ENCODE results near the gene CRYBG1.
A peak's percentile ranks its signal among the peaks of the same experiment; 100 is the strongest.
"Not testable (repeated sequence)": the region's sequence is repeated elsewhere in the genome, so short reads cannot be mapped to it uniquely, and the experiment has no call there.

Gene CRYBG1

DNA sequence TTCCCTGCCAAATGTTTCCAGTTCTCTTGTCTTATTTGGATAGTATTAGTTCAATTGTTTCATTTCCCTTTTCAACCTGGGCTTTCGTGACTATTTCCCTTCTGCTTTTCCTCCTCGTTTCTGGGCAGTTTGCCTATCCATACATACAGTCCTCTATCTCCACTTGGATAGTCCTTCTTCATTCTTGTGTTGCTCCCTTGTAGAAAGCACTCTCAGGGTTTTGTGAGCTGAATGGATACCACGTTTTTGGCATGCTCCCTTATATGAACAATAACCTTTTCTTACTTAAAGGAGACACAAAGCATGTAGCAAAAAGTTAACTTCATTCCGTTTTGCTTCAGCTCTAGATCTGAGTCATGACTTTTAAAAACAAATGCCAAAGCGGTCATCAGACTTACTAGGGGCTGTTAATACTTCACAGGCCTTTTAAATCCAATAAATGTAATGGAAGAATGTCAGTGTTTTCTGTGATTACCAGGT lies 16.6 kb downstream of the CRYBG1 start:
- DNase-seq, result peak in 1 of 2 experiments; percentile 15

DNA sequence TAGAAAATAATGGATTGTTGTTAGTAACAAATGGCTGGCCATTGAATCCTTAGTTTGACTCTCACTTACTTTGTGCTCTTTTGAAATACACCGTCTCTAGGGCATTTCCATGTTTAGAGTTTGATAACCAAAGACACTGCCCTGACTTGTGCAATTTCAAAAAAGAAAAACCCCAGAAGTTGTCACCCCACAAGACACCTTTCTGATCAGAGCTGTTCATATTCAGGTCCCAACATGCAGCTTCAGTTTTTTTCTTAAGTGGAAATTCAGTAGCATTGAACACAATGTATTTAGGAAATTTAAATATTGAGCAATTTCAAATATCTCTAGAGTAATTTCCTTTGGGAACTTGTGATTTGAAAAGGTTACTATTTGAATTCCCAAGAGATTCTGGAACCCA lies 19.4 kb downstream of the CRYBG1 start:
- no peak for DNase-seq

- DNase-seq, result no peak
These were observed 19.9 kb downstream of the CRYBG1 start for GRCh38 chr6:106380407-106380806.

- no peak for DNase-seq
These were observed 20.7 kb downstream of the CRYBG1 start for GRCh38 chr6:106381223-106381622.

DNA sequence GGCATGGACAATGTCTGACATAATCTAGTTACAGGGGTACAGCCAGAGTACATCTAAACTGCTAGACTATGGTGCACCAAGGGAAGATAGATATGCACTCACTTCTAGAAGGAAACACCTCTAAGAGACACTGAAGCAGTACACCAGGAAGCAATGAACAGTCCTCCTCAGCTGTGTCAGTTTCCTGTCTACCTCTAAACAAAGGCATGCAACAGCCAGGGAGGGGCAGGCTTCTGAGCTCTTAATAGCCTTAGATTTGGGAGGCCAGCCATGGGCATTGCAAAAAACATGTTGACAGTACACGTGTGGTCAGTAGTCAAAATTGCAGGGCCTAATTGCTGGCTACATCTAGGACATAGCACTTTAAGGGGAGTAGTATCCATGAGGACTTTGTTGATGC lies 21.4 kb downstream of the CRYBG1 start:
- no peak for DNase-seq

DNA sequence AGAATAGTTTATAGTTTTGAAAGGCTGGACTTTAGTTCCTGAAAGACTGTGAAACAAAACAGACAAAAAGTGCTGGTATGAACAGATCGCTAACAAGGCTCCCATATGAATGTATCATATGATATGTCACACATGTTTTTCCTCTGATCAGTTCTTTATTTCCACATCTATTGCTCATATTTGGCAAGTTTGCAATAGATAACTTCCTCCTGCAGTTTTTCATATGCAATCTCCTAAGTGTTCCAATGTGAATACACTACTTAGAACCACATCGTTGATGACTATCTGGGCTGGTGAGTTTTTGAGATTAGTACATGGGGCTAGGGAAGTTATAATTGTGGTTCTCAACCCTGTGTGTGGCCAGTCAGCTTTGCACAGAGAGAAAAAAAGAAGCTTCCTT lies 23.1 kb downstream of the CRYBG1 start:
- DNase-seq, result no peak

DNA sequence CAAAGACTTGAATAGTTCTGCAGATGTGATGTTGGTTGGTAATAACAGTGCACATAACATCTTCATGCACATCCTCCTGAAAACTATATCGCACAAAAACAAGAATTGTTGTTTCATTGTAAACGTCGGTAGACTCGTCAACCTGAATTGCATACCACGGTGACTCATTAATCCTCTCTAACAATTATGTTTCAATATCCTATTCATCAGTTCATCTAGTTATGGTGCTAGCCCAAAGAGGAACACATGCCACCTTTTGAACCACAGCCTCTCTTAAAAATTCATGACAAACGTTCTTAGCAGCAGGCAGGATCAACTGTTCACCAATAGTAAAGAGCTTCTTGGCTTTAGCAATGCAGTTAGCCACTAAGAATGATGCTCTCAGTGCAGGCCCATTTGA lies 25.0 kb downstream of the CRYBG1 start:
- DNase-seq, result no peak

GRCh38 chr6:106387875-106388274 lies 27.4 kb downstream of the CRYBG1 start:
- no peak for DNase-seq

- no peak for DNase-seq
These were observed 29.6 kb downstream of the CRYBG1 start for GRCh38 chr6:106390088-106390487.

DNA sequence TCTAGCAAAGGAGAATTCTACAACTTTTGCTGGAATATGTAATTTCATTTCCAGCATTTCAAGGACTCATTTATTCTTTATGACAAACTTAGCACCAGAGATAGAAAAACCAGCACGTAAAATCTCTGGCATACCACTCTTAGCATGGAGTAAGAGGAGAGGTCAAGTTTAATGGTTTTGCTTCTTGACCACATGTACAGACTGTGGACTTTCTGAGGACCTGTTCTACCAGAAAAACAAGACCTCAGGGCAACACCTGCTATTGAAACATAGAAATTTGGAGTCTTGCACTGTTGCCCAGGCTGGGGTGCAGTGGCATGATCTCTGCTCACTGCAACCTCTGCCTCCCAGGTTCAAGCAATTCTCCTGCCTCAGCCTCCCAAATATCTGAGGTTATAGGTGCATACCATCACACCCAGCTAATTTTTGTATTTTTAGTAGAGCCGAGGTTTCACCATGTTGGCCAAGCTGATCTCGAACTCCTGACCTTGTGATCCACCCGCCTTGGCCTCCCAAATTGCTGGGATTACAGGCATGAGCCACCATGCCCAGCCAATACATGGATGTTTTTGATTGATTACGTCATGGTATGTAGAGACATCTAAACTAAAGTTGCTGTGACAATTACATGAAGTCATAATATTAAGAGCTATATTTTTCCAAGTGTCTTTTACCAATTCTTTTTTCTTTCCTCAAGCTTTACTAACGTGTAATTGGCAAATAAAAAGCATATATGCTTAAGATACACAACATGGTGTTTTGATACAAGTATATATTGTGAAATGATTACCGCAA lies 36.1 kb downstream of the CRYBG1 start:
- no peak for DNase-seq

- no peak for DNase-seq
These were observed 36.9 kb downstream of the CRYBG1 start for GRCh38 chr6:106397431-106397830.

- no peak for DNase-seq
These were observed 38.1 kb downstream of the CRYBG1 start for GRCh38 chr6:106398621-106399020.

DNA sequence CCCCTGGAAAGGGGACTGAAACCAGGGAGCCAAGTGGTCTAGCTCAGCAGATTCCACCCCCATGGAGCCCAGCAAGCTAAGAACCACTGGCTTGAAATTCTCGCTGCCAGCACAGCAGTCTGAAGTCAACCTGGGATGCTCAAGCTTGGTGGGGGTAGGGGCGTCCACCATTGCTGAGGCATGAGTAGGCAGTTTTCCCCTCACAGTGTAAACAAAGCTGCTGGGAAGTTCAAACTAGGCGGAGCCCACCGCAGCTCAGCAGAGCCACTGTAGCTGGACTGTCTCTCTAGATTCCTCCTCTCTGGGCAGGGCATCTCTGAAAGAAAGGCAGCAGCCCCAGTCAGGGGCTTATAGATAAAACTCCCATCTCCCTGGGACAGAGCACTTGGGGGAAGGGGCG lies 44.5 kb downstream of the CRYBG1 start:
- not testable (repeated sequence) for DNase-seq

GRCh38 chr6:106411056-106411455 lies 50.5 kb downstream of the CRYBG1 start:
- no peak for DNase-seq

DNA sequence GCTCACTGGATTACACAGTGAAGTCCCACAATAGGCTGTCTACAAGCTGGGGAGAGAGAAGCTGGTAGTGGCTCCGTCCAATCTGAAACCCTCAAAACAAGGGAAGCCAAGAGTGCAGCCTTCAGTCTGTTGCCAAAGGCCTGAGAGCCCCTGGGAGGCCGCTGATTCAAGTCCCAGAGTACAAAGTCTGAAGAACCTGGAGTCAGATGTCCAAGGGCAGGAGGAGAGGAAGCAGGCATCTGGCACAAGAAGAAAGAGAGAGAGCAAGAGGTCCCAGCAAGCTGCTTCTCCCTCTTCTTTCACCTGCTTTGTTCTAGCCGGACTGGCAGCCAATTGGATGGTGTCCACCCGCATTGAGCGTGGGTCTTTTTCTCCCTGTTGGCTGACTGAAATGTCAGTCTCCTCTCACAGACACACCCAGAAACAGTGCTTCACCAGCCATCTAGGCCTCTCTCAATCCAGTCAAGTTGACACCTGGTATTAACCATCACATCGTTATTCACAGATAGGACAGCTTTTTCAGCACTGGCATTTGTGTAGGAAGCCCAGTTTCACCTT lies 51.2 kb downstream of the CRYBG1 start:
- DNase-seq, result no peak

DNA sequence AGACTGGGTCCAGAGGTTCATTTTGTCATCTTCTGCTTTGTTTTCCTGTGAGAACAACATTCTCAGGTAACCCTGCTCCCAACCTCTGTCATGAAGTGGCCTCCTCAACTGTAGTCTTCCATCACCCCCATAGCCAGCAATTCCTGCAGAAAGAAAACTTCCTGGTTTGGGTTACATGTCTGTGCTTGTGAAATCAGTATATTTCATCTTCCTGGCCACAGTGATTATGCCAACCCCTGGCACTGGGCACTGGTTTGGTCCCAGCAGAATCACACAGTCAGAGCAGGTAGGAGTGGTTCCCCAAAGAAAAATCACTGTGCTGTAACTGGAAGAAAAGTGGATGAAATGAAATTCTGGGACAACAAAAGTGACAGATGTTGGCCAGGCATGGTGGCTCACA lies 52.5 kb downstream of the CRYBG1 start:
- no peak for DNase-seq

DNA sequence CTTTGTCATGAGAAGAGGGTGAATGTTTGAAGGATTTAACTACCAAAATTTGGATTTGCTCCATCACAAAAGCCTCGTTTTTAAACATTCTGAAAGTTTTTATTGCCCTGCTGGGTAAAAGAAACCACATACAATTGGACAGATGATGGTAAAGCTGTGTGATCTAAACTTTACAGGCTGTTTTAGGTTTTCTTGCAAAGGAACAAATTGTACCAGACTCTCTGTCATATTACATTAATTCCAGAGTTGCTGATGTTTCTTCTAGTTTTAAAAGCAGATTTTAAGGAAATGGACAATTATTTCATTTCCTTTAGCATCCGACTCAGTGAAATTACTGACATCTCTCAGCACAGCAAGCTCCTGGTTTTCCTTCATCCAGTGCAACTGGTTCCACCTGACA lies 53.2 kb downstream of the CRYBG1 start:
- DNase-seq, result no peak

DNA sequence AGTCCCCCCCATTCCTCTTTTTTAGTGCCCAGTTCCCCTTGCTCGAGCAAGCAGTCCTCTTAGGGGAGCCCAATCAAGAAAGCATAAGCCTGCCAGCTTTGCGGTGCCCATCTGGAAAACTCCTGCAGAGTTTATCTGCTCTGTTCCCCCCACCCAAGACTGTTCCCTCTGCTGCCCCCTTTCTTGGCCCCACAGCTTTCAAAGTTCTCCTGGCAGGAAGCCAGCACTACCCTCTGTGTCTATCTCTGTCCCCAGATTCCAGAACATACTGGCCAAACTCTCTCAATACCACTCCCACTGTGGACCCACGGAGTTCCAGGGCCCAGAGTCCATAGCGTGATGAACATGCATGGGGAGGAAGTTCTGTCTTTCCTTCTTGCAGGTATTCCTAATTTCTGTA lies 55.4 kb downstream of the CRYBG1 start:
- DNase-seq, result no peak

DNA sequence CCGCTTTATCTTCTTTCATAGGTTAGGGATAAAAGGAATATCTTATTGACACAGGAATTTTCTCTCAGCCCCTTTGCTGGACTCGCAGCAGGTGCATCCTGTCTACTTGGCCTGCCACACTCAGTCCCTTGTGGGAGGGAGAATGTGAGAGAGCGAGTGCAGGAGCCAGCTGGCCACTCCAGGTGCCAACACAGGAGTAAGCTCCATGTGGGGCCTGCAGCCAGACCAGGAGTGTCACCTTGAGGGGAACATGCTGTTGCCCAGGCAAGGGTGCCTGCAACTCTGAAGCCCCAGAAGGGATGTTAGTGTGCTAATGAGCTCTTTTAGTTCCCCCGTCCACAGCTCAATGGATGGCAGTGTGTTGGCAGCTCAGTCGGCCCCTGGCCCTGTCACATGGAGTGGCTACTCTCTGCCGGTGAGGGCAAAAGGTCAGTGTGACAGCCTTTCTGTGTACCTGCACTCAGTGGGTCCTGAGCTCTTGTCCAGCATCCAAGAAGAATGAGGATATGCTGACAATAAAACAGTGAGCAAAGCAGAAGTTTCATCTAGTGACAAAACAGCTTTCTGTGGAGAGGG lies 57.1 kb downstream of the CRYBG1 start:
- no peak for DNase-seq

- no peak for DNase-seq
These were observed 59.5 kb downstream of the CRYBG1 start for GRCh38 chr6:106419900-106420613.

DNA sequence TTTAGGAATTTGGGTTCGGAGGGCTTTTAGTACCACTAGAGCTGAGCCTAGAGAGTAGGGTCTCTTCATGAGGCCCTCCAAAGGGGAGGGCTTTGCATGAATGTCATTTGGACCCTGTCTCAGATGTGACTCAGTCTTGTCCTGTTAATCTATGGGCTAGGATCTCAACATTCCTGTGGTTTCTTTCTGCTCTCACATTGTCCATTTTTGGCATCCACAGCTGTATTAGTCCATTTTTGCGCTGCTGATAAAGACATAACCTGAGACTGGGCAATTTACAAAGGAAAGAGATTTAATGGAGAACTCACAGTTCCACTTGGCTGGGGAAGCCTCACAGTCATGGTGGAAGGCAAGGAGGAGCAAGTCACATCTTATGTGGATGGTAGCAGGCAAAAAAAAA lies 61.0 kb downstream of the CRYBG1 start:
- no peak for DNase-seq

GRCh38 chr6:106422534-106422933 lies 62.0 kb downstream of the CRYBG1 start:
- DNase-seq, result no peak

DNA sequence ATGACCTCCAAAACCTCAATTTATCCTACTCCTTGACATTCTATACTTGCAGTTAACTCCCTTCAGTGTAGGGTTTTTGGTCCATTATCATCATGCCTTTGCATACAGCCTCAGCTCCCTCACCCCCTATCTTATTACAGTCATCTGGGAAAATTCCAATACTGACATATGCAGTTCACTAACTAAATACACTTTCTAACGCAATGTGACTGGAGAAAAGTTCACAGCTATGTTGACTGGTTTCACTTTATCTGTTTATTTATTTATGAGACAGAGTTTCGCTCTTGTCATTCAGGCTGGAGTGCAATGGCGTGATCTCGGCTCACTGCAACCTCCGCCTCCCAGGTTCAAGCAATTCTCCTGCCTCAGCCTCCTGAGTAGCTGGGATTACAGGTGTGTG lies 64.9 kb downstream of the CRYBG1 start:
- no peak for DNase-seq

Measured in NCI-H2081 (cell line).